NCI-H510A (cell line): ENCODE measurements around the gene LHX1.

Experiments used
- DNase-seq: peaks from one replicate; lab custom pipeline; 2025; lab: John Stamatoyannopoulos, UW

Gene LHX1

DNA sequence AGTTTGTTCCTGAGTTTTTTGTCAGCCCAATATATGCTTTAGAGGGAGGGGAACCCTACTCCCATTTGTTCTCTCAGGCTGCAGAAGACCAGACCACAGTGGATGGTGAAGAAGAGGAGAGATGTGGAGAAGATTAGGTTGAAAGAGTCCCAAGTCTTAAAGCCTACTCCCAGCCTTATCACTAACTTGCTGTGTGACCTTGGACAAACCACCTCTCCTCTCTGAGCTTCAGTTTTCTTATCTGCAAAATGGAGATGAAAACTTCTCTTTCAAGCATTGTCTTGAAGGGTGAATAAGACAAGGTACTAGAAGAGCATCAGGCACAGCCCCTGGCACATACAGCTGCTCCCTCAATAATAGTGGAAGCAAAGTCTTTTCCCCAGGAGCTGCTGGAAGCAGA is 15.1 kb upstream of the LHX1 start:
- DNase-seq = no peak

DNA sequence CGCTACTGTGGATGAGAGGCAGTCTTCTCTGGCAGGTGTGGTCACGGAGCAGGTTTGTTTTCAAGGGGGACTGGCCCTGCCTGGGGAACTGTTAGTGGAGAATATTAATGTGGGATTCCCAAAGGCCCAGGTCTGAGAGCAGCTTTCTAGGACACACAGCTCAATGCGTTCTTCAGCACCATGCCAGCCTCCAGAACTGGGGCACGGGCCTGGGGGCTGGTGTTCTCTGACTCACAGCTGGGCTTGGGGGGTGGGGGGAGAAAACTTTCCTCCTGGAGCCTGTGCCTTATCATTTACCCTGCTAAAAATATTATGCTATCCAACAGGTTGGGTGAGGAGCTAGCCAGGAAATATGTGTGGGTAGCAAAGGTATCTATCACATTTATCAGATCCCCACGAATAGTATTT is 13.5 kb upstream of the LHX1 start:
- DNase-seq = no peak

DNA sequence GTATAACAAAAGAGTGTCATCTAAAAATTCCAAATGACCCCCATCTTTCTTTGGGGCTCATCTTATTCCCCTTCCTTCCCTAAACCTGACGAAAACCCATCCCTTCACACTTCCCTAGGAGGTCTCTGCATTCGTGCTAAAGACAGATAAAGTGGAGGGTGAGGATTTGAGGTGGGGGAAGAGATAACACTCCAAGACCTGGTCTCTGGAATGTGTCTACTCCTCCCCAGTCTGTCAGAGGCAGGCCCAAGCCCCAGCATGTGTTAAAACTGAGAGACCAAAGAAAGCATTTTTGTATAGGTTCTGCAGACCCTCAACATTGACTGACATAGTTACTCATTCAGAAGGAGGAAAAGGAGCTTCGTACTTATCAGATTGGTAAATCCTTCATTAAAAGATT is 11.0 kb upstream of the LHX1 start:
- DNase-seq = no peak

DNA sequence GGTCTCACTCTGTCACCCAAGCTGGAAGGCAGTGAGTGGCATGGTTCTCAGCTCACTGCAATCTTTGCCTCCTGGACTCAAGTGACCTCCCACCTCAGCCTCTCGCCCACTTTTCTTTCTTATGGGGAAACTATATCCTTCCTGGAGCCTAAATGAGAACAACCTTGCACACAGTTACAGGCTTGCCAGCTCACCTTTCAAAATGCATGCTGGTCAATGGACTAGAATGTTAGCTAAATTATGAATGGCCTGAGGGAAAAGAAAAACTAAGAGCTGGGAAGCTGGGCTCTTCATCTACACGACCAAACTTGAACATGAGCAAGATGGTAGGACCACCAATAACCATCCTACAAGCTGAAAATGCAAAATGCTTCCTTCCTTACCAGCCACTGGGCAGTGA is 10.6 kb upstream of the LHX1 start:
- DNase-seq = no peak

- no peak for DNase-seq
Measured at GRCh38 chr17:36928471-36929345, 8.6 kb upstream of the LHX1 start.

DNA sequence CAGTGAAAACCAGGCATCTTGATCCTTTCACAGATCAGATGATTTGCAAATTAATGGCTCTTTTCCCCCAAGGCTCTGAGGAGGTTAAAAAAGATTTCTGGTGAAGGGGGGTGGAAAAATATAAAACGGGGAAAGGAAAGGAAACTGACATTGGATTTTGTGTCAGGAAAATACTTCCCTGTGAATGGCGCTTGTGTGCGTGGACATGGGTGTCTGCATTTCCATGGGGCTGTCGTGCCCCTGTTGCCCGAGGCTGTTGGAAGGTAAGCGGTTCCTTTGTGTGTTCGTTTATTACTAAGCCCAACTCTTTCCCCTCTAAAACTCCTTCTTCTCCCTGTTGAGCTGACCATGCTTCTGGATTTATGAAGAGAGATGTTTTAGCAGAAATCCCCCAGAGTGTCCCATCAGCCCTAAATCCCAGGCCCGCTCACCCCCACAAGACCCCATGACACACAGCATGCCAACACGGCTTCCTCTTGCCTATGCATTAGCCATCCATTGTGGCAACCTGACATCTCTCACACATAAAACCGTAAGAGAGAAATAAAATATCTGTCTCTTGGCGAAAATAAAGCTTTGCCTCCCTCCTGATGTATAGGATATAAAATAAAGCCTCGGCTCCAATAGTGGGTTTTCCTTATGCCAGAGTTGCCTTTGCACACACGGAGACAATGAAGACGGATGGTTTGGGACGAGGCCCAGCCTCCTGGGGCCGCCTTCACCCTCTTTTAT is 7.3 kb upstream of the LHX1 start:
- DNase-seq = no peak

- DNase-seq = no peak
Measured at GRCh38 chr17:36930583-36930900, 6.7 kb upstream of the LHX1 start.

DNA sequence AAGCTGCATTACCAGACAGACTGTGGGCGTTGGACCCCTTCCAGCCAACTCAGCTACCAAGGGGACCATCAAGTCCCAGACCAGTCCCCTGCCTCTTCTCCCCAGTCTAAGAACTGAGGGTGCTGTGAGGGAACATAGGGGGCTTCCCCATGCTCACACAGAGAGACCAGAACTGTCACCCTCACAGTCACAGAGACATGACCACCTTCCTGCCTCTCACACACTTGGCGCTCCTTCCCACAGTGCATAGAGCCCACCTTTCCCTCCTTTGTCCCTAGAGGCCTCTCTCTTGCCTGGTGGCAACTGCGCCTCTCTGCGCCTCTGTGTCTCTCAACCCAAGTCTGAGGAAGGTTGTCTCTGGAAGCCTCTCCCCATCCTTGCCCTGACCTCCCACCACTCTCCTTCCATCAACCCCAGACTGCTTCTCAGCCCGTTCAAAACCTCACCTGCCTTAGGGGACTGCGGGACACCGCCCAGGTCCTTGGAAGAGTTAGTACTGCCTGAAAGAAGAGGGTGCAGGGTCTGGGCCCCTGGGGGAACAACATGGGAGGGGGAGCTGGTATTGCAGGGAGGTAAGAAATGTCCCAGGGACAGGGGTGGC is 6.1 kb upstream of the LHX1 start:
- DNase-seq = no peak

DNA sequence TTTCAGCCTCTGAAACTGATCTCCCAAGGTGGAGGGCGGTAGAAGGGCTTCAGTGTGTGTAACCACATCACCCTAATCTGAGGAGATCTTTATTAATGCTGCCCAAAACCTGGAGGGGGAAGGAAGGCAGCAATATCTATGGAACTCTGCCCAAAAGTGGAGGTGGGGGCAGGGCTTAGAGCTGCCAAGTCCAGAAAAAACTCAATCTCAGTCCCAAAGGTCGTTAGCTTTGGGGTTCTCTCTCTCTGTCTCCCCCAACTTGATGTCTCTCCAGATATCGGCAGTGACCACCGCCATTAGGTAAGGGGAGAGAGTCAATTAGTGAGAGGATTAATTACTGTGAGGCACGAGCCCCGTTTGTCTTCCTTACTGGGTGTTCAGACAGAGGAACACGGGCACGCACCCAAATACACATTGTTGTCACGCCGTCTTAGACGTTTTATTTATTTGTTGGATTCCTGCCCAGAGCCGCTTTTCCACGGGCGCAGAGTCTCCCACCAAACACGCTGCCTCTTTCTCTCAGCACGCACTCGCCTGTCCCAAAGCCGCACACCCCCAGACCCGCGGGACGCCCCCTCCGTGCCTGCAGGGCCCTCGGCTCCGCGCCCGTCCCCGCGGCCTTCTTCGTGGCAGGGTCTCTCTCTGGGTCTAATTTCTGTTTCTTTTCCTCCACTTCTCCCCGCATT is 5.4 kb upstream of the LHX1 start:
- no peak for DNase-seq

GRCh38 chr17:36932383-36932693 is 4.9 kb upstream of the LHX1 start:
- DNase-seq = no peak

DNA sequence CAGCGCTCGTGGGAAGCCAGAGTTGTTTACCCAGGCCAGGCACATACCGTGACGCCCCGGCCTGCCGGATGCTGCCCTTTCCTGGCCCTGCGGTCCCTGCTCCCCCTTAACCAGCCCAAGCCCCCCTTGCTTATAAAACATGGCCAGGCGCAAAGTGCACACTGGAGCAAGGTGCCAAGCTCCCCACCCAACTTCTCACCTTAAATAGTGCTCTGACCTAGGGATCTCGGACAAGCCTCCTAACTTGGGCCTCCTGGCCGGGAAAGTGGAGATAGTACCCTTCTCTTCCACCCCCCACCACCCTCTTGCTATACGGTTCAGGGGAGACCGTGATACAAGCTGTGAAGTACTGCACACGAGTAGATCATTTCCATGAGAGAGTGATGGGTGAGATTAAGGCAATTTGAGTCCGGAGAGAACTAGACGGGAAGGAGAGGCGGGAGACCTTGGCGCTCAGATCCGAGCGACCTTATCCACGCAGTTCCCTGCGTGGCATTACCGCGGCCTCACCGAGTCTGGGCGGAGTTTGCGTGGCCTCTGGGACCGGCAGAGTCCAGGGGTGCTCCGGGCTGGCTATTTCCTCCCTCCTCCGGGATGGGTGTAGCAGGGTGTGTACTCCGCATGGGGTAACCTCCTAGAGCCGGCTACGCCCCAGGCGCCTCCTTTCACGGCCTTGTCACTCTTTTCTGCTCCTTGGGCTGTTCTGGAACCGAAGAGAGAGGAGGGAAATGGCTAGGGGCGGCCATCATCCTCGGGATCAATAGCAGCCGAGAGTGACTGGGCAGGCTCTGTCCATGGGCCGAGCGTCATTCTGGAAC is 4.4 kb upstream of the LHX1 start:
- DNase-seq = no peak

DNA sequence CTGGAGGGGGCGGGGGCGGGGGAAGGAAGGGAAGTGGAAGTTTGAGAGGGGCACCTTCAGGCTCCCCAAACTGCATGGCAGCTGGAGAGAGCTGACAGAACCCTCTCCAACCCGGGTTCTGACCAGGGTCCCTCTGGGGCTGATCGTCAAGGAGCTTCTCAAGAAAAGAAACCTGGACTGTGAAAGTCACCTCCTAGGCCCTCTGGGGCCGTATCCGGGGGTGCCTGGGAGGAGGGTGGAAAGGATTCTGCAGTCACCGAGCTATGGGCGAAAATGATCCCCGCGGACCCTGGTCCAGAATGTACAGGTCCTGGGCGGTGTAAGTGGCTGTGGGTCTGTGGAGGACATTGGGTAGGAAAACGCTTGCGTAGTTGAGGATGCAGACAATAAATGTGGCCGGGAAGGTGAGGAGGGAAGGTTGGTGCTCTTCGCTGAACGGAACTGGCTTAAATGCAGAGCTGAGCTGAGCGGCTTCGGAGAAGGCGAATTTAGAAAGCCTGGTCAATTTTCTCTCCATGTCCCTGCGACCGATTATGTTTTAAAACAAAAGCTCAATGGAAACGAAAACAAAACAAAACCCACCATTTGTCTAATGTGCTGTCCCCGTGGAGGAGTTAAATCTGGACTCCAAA is 3.6 kb upstream of the LHX1 start:
- DNase-seq = no peak

GRCh38 chr17:36934144-36934691 is 3.1 kb upstream of the LHX1 start:
- DNase-seq = no peak

DNA sequence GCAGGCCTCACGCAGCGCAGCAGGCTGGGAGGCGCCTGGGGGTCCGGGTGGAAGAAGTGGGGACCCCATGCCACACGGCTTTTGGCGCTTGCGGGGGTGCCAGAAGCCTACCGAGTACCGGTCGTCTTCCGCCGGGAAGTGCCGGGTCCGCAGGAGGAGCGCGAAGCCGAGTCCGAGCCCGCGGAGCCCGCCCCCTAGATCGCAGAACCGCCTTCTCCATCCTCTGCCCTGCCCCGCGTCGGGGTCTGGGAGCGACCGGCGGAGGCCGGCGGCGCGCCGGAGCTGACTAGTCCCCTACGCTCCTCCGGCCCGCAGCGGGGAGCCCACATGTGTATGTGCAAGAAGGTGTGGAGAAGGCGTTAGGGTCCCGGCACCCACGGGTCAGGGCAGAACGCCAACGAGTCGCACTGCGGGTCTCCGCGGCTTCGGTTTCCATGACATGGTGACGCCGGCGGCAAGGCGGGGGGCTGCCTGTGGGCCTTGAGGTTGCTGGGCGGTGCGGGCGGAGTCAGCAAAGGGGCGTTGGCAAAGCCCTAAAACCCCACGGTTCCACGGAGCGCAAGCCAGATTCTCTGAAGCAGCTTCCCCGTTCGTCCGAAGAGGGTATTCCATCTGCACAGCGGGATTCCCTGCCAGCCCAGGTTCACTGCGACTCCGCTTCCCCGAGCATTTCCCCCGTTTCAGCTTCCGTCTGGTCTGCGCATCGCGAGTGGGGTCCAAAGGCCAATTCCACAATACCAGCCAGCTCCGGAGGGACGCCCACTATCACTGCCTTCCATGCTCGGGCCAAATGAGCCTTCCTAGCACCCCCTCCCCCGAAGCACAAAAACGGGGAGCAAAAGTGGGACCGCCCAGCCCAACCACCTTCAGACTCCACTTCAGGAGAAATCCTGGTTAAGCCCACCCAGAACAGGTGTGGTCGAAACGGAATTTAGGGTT is 2.3 kb upstream of the LHX1 start:
- DNase-seq = no peak

GRCh38 chr17:36935671-36936454 is 1.4 kb upstream of the LHX1 start:
- DNase-seq = no peak

- no peak for DNase-seq
Measured at GRCh38 chr17:36936455-36937000, 747 bp upstream of the LHX1 start.

DNA sequence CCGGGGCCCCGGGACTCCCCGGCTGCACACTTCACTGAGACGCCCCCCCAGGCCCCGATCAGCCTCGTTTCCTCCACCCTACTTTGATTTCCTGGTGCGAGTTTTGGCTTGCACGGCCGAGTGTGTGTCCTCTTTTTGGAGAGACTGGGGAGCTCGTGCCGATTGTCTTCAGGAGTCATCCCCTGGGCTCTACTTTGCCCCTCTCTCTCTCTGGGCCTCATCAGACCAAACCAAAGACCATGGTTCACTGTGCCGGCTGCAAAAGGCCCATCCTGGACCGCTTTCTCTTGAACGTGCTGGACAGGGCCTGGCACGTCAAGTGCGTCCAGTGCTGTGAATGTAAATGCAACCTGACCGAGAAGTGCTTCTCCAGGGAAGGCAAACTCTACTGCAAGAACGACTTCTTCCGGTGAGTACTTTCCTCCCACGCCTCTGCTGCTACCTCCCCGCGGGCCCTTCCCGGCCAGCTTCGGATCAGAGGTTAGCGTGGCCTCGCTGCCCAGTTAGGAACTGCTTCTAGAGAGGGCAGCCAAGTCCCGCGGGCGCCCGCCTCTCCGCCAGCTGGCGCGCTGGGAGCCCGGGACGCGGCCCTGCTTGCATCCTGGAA is 787 bp downstream of the LHX1 start:
- DNase-seq = no peak

- DNase-seq = no peak
Measured at GRCh38 chr17:36938566-36939051, 1.3 kb downstream of the LHX1 start.
